DMS 273 (cell line): Measurements from ENCODE around the gene CGN.

ENCODE experiments used
- DNase-seq: peaks from one replicate; lab custom pipeline; 2025; ENCODE audit not compliant: unreplicated experiment; lab: John Stamatoyannopoulos, UW

Gene CGN

DNA sequence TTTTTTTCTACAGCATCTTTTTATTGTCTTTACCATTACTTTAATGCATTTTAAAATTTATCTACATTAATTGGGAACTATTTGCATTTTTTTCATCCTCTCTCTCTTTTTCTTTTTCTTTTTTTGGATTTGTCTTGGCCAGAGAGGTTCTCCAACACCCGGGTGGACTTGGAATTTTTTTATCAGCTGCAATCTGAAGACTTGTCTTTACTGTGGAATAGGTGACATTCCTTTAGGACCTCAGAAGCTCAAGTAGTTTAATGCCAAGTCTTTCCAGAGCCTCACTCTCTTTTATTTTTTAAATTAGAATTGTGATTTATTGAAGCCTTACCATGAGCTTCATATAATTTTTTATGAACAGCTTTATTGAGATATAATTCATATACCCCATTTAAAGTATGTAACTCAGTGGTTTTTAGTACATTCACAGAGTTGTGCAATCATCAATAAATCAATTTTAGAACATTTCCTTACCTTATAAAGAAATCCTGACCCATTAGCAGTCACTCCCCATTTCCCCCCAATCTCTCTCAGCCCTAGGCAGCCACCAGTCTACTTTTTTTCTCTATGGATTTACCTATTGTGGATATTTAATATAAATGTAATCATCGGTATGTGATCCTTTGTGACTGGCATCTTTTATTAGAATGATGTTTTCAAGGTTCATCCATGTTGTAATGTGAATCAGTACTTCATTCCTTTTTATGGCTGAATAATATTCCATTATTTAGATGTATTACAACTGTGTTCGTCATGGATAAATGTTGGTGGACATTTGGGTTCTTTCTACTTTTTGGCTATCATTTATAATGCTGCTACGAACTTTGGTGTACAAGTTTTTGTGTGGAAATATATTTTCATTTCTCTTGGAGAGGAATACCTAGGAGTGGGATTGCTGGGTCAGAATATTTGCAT lies 35.1 kb downstream of the CGN start:
- DNase-seq = no peak

GRCh38 chr1:151547119-151547899 lies 36.1 kb downstream of the CGN start:
- peak; percentile 60 for DNase-seq

- DNase-seq = no peak
These were observed 36.7 kb downstream of the CGN start for GRCh38 chr1:151547900-151548230.

- DNase-seq = no peak
These were observed 38.0 kb downstream of the CGN start for GRCh38 chr1:151549199-151549598.

- no peak for DNase-seq
These were observed 42.5 kb downstream of the CGN start for GRCh38 chr1:151553659-151554058.

DNA sequence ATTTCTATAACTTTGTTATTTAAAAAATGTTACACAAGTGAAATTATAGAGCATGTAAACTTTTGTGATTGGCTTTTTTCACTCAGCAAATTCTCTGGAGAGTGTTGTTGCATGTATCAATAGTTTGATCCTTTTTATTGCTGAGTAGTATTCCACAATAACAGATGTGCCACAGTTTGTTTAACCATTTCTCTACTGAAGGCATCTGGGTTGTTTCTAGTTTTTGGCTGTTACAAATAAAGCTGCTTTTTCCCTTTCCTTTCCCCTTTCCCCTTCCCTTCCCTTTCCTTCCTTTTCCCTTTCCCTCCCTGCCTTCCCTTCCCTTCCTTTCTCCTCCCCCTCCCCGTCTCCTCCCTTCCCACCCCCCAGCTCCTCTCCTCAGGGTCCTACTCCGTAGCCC lies 44.9 kb downstream of the CGN start:
- DNase-seq = no peak

DNA sequence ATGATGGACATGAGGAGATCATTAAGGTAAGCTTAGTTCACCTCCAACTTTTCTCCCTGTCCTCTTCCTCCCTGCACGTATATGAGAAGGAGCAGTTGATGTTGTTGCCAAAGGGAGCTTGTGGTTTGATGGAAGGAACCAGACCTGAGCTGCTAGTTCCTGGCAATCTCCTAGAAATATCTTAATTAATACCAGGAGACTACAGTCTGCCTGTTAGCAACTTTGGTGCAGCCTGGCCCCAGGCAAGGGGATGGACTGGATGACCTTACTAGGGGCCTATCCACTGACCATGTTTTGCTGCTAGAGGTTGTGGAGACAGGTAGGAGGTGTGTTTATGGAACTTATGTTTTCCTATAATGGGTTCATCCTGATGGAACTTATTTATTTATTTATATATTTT lies 51.5 kb downstream of the CGN start:
- DNase-seq = no peak

GRCh38 chr1:151563376-151563775 lies 52.2 kb downstream of the CGN start:
- DNase-seq = no peak

- DNase-seq = no peak
These were observed 54.5 kb downstream of the CGN start for GRCh38 chr1:151565502-151566189.

DNA sequence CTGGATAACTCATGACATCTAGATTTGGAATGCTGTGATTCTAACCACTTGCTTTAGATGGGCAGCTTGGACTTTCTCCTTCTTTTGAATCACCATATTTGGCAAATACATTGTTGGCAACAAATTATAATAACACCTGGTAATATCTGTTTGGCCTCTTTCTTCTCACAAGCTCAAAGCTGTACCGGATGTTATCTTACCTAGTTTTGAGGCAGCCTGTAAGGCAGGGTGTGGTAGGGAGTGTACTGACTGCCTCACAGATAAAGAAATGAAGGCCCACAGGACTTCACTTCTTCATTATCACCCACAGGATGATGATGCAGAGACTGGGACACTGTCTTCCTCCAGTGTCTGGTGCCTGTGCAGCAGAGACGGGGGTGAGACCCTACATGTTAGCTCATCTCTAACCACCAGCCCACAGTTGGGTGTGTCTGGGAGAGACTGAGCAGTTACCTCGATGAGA lies 57.5 kb downstream of the CGN start:
- no peak for DNase-seq

- peak; percentile 81 for DNase-seq
These were observed 59.6 kb downstream of the CGN start for GRCh38 chr1:151570819-151571218.

GRCh38 chr1:151574575-151575529 lies 63.7 kb downstream of the CGN start:
- DNase-seq = no peak

GRCh38 chr1:151577173-151577572 lies 66.0 kb downstream of the CGN start:
- no peak for DNase-seq

DNA sequence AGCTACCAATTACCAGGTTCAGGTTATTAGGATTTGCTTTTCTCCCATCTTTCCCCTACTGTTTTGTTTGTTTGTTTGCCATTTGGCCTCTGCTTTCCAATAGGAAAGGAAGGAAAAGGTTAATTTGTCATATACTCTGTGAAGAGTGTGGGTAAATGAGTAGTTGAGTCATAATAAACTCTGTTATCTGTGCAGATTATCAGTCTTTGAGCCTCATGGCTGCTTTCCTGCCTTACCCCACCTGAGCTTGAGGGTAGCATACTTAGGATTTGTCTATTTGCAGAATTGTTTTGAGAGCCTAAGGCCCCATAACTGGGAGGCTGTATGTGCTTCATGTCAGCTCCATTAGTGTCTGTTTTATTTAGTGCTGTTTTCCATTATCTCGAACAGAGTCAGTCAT lies 67.8 kb downstream of the CGN start:
- DNase-seq = no peak

DNA sequence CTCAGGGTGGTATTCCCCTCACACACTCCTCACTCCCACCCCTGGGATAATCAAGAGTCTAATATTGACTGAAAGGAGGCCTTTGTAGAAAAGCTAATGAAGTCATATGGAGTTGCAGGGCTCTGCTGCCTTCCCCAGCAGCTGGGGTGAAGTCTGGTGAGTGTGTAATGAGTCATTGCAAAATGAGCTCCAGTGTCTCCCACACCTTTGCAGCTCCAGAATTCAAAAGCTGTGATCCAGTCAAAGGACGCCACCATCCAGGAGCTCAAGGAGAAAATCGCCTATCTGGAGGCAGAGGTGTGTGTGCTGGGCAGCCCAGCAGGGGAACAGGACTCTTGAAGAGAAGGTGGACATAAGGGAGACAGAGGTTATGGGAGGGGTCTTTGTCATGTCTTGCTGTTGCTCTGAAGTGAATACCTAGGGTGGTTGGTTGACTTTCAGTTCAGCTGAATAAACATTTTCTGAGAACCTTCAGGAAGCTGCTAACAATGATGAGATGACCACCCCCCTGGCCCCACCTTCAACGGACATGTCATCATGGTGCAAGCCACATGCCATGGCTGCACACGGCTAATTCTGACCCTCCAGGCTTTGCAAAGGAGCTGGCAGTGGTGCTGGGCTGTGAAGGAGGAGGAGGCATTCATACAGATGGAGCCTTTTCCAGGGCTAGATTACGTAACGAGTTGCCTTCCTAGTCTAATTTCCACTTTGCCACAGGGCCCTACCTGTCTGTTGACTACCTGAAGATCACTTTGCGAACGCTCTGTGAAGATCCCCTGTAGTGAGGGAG lies 68.4 kb downstream of the CGN start:
- no peak for DNase-seq

GRCh38 chr1:151581451-151581850 lies 70.3 kb downstream of the CGN start:
- no peak for DNase-seq

- no peak for DNase-seq
These were observed 70.7 kb downstream of the CGN start for GRCh38 chr1:151581921-151582320.

GRCh38 chr1:151583796-151584195 lies 72.6 kb downstream of the CGN start:
- DNase-seq = no peak

GRCh38 chr1:151584278-151584677 lies 73.1 kb downstream of the CGN start:
- no peak for DNase-seq

DNA sequence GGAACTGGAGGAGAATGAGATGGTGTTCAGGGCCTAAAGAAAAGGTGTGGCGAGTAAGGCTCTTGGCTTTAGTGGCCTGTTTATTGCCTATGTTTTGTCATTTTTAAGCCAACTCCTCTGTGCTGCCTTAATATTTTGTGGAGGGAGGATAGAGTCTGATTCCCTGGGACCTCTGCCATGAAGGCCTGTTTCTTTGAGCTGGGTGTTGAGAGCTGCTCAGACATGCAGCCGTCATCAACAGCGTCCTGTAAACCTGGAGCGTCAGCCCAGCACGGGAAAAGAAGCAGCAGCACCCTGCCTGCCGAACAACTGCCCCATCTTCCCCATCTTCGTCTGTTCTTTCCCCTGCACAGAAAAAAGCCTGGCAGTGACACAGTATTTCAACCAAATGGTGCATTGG lies 73.6 kb downstream of the CGN start:
- DNase-seq = no peak
